WTC11 (cell line): ENCODE measurements around the gene RPS6KA2. TPM values are rescaled to one million over a fixed set of nuclear protein-coding genes. Genes with fewer than 3 reads are reported as not detected.

Experiments
- ATAC-seq: fragments of 200-7000 bp; cut with Tn5 transposase; 2 replicates; pipeline ENCODE4 v1.10.0; 2021; ENCODE audit warnings: mild to moderate bottlenecking, moderate library complexity
- CTCF ChIA-PET: fragments of 300-600 bp; sonication (Branson Sonifier 250); formaldehyde crosslinking; loops from one replicate; lab custom pipeline; 2021; ENCODE audit warnings: antibody characterized with exemption; lab: Charles Lee
- POLR2A ChIA-PET: fragments of 350-600 bp; sonication (Branson Sonifier 250); formaldehyde crosslinking; loops from one replicate; lab custom pipeline; 2021; ENCODE audit warnings: antibody characterized with exemption; lab: Charles Lee
- DNase-seq: peaks from one replicate; pipeline ENCODE4 v3.0.0; 2021; ENCODE audit warnings: low spot score
- H3K27ac Mint-ChIP-seq: 2 replicates; pipeline ENCODE4 v1.8.0; 2021; ENCODE audit warnings: mixed read lengths
- H3K27me3 Mint-ChIP-seq: 2 replicates; pipeline ENCODE4 v1.8.0; 2021; ENCODE audit warnings: low read depth, mild to moderate bottlenecking, moderate library complexity, mixed read lengths
- H3K36me3 Mint-ChIP-seq: 2 replicates; pipeline ENCODE4 v1.8.0; 2021; ENCODE audit warnings: mixed read lengths
- H3K4me1 Mint-ChIP-seq: 2 replicates; pipeline ENCODE4 v1.8.0; 2022; ENCODE audit warnings: mixed read lengths
- H3K4me3 Mint-ChIP-seq: 2 replicates; pipeline ENCODE4 v1.8.0; 2021; ENCODE audit warnings: mild to moderate bottlenecking, moderate library complexity, mixed read lengths
- H3K9me3 Mint-ChIP-seq: 2 replicates; pipeline ENCODE4 v1.8.0; 2021; ENCODE audit warnings: mixed read lengths
- ETV6 ChIP-seq: sonication (generic); formaldehyde crosslinking; IDR thresholded peaks from 2 replicates; pipeline ENCODE4 v1.8.1; 2022; ENCODE audit warnings: mild to moderate bottlenecking, missing genetic modification reagents
- FOXK1 ChIP-seq: sonication (generic); formaldehyde crosslinking; IDR thresholded peaks from 2 replicates; pipeline ENCODE4 v1.8.0; 2022; ENCODE audit warnings: mild to moderate bottlenecking, moderate library complexity, missing genetic modification reagents
- GABPB1 ChIP-seq: sonication (generic); formaldehyde crosslinking; IDR thresholded peaks from 2 replicates; pipeline ENCODE4 v1.8.1; 2023; ENCODE audit warnings: mild to moderate bottlenecking, missing genetic modification reagents
- GRHL2 ChIP-seq: fragments of 250-450 bp; sonication (Bioruptor Pico); IDR thresholded peaks from 2 replicates; pipeline ENCODE4 v1.8.0; 2022; ENCODE audit warnings: mild to moderate bottlenecking, moderate library complexity; ENCODE audit not compliant: insufficient replicate concordance, severe bottlenecking
- HMGA2 ChIP-seq: fragments of 250-450 bp; sonication (Bioruptor Pico); IDR thresholded peaks from 2 replicates; pipeline ENCODE4 v1.4.0; 2021; ENCODE audit warnings: mild to moderate bottlenecking, moderate library complexity
- NR2C2 ChIP-seq: sonication (generic); formaldehyde crosslinking; IDR thresholded peaks from 2 replicates; pipeline ENCODE4 v1.8.0; 2022; ENCODE audit warnings: mild to moderate bottlenecking, missing genetic modification reagents
- RORB ChIP-seq: fragments of 250-450 bp; sonication (Bioruptor Pico); IDR thresholded peaks from 2 replicates; pipeline ENCODE4 v1.9.0; 2021; ENCODE audit warnings: mild to moderate bottlenecking
- SMAD3 ChIP-seq: sonication (generic); formaldehyde crosslinking; IDR thresholded peaks from 2 replicates; pipeline ENCODE4 v1.8.0; 2022; ENCODE audit warnings: missing genetic modification reagents, mild to moderate bottlenecking, borderline replicate concordance
- SP1 ChIP-seq: sonication (generic); formaldehyde crosslinking; conservative IDR thresholded peaks from 2 replicates; pipeline ENCODE4 v1.8.1; 2022; ENCODE audit warnings: missing genetic modification reagents
- TEAD4 ChIP-seq: sonication (generic); formaldehyde crosslinking; IDR thresholded peaks from 2 replicates; pipeline ENCODE4 v1.8.0; 2022; ENCODE audit warnings: mild to moderate bottlenecking, missing genetic modification reagents
- ZNF416 ChIP-seq: fragments of 250-450 bp; sonication (Bioruptor Pico); IDR thresholded peaks from 2 replicates; pipeline ENCODE4 v1.9.0; 2021; ENCODE audit warnings: mild to moderate bottlenecking, inconsistent platforms
- ZNF423 ChIP-seq: fragments of 250-450 bp; sonication (Bioruptor Pico); IDR thresholded peaks from 2 replicates; pipeline ENCODE4 v2.1.2; 2022; ENCODE audit warnings: mild to moderate bottlenecking, moderate library complexity
- total RNA-seq: library from RNA; stranded (reverse); gene quantifications from 3 replicates; pipeline ENCODE4 v1.2.3, GENCODE V29; 2021
- TF ChIP-seq, protein P1 (sequence below): fragments of 250-450 bp; sonication (Bioruptor Pico); IDR thresholded peaks from 2 replicates; pipeline ENCODE4 v1.8.0; 2021; ENCODE audit warnings: mild to moderate bottlenecking
- TF ChIP-seq, protein P2 (sequence below): fragments of 250-450 bp; sonication (Bioruptor Pico); IDR thresholded peaks from 2 replicates; pipeline ENCODE4 v1.9.0; 2021; ENCODE audit warnings: mild to moderate bottlenecking
- TF ChIP-seq, protein P3 (sequence below): sonication (generic); formaldehyde crosslinking; IDR thresholded peaks from 2 replicates; pipeline ENCODE4 v1.8.1; 2022; ENCODE audit warnings: missing genetic modification reagents, borderline replicate concordance
- TF ChIP-seq, protein P4 (sequence below): sonication (generic); formaldehyde crosslinking; IDR thresholded peaks from 2 replicates; pipeline ENCODE4 v1.8.0; 2022; ENCODE audit warnings: mild to moderate bottlenecking, missing genetic modification reagents

The RPS6KA2 gene
- total RNA-seq, 1 experiment from 2014 or later: 24.2 TPM

DNA sequence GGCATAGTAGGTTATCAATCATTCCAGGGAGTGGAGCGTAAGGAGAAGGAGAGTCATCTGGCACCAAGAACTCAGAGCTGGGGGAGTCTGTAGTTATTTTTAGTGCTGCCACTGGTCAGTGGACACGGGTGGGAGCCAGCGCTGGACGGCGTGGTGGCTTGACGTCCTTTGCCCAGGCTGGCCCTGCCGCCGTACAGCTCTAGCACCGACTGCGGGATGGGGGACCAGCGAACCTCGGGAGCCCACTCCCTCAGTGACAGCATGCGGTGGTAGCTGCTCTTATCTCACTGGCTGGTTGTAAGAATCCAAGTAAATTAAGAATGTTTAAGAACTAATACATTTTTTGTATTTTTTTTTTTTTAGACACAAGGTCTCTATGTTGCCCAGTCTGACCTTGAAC, 32.5 kb upstream of the RPS6KA2 start:
- ChIA-PET POLR2A (no interaction called here), CTCF (no interaction called here)
- Mint-ChIP-seq H3K9me3 (no peaks in the 10 kb centered on the region), H3K4me3 (no peak overlapping the region), H3K36me3 (no peaks in the 10 kb centered on the region), H3K27me3 (no peaks in the 10 kb centered on the region; the same call in none of the 2 replicates), H3K4me1 (peaks cover 24% of the 10 kb centered on the region), H3K27ac (no peak overlapping the region)
- no peak for TF ChIP-seq HMGA2 (CRISPR knock-in tag)
- TF ChIP-seq, protein P1, sequence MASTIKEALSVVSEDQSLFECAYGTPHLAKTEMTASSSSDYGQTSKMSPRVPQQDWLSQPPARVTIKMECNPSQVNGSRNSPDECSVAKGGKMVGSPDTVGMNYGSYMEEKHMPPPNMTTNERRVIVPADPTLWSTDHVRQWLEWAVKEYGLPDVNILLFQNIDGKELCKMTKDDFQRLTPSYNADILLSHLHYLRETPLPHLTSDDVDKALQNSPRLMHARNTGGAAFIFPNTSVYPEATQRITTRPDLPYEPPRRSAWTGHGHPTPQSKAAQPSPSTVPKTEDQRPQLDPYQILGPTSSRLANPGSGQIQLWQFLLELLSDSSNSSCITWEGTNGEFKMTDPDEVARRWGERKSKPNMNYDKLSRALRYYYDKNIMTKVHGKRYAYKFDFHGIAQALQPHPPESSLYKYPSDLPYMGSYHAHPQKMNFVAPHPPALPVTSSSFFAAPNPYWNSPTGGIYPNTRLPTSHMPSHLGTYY: no peak
- TF ChIP-seq, protein P2, sequence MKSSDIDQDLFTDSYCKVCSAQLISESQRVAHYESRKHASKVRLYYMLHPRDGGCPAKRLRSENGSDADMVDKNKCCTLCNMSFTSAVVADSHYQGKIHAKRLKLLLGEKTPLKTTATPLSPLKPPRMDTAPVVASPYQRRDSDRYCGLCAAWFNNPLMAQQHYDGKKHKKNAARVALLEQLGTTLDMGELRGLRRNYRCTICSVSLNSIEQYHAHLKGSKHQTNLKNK (CRISPR knock-in tag): no peak
- no peak for TF ChIP-seq NR2C2 (CRISPR knock-in tag)
- TF ChIP-seq SP1 (CRISPR knock-in tag): no peak
- ATAC-seq (no peak), DNase-seq (no peak)

DNA sequence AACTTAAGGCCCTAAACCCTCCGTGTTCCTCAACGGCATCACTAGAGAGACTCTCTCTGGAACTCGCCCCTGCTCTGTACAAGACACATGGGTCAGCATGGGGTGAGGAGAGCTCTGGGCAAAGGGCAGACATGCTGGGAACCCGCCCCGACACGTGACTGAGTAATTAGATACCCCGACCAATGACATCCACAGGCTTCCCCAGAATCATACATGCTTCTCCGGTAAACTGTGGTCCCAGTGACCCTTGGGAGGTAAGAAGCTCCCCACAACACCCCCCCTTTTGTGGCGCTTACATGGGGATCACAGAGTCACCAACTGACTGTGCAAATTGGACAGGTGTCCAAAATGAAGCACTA, 31.7 kb upstream of the RPS6KA2 start:
- H3K4me1 Mint-ChIP-seq: peaks cover 24% of the 10 kb centered on the region
- H3K4me3 Mint-ChIP-seq: no peak overlapping the region
- POLR2A ChIA-PET: no interaction called here

GRCh38 chr6:166658115-166658791, 31.2 kb upstream of the RPS6KA2 start:
- ChIA-PET POLR2A (no interaction called here), CTCF (no interaction called here)
- no peaks in the 10 kb centered on the region for H3K36me3 Mint-ChIP-seq
- no peaks in the 10 kb centered on the region for H3K9me3 Mint-ChIP-seq
- 0 out of 2 replicates have a peak, but pooled peaks have one; percentile 17 for TF ChIP-seq NR2C2 (CRISPR knock-in tag)
- TF ChIP-seq GRHL2: no peak
- H3K4me1 Mint-ChIP-seq: peaks cover 19% of the 10 kb centered on the region
- H3K27ac Mint-ChIP-seq: no peak overlapping the region
- no peak for DNase-seq
- no peak overlapping the region for H3K4me3 Mint-ChIP-seq
- ATAC-seq: no peak
- no peaks in the 10 kb centered on the region; the same call in none of the 2 replicates for H3K27me3 Mint-ChIP-seq

More for the DNA sequence above, 31.7 kb upstream of the RPS6KA2 start:
- TF ChIP-seq ZNF416 (CRISPR knock-in tag) (no peak), TEAD4 (CRISPR knock-in tag) (no peak), FOXK1 (CRISPR knock-in tag) (no peak)
- TF ChIP-seq, all 79 proteins: peak for 0
- no peaks in the 10 kb centered on the region for H3K36me3 Mint-ChIP-seq
- H3K9me3 Mint-ChIP-seq: no peaks in the 10 kb centered on the region
- no peaks in the 10 kb centered on the region; the same call in none of the 2 replicates for H3K27me3 Mint-ChIP-seq
- ATAC-seq: no peak
- no peak overlapping the region for H3K27ac Mint-ChIP-seq
- CTCF ChIA-PET: no interaction called here
- no peak for DNase-seq

GRCh38 chr6:166657531-166657930, 30.5 kb upstream of the RPS6KA2 start:
- DNase-seq: no peak
- Mint-ChIP-seq H3K9me3 (no peaks in the 10 kb centered on the region), H3K4me3 (no peak overlapping the region), H3K4me1 (peaks cover 13% of the 10 kb centered on the region), H3K27me3 (no peaks in the 10 kb centered on the region; the same call in none of the 2 replicates), H3K27ac (no peak overlapping the region), H3K36me3 (no peaks in the 10 kb centered on the region)
- TF ChIP-seq HMGA2 (CRISPR knock-in tag): no peak
- CTCF ChIA-PET: interaction anchor here (0.9 kb wide), 1 partner anchor 30 kb away, joined by 5 read pairs; the partner anchor contains the start of gene RPS6KA2
- POLR2A ChIA-PET: no interaction called here
- no peak for ATAC-seq

GRCh38 chr6:166656230-166657151, 29.4 kb upstream of the RPS6KA2 start:
- peak; percentile 76 for ATAC-seq
- no peak overlapping the region for H3K27ac Mint-ChIP-seq
- no peaks in the 10 kb centered on the region; the same call in none of the 2 replicates for H3K27me3 Mint-ChIP-seq
- H3K4me1 Mint-ChIP-seq: peaks cover 13% of the 10 kb centered on the region
- TF ChIP-seq SMAD3 (CRISPR knock-in tag) (no peak), RORB (CRISPR knock-in tag) (no peak), GRHL2 (no peak), ZNF423 (CRISPR knock-in tag) (peak; percentile 90), ETV6 (CRISPR knock-in tag) (no peak), GABPB1 (0 out of 2 replicates have a peak, but pooled peaks have one; percentile 35)
- TF ChIP-seq, protein P3, sequence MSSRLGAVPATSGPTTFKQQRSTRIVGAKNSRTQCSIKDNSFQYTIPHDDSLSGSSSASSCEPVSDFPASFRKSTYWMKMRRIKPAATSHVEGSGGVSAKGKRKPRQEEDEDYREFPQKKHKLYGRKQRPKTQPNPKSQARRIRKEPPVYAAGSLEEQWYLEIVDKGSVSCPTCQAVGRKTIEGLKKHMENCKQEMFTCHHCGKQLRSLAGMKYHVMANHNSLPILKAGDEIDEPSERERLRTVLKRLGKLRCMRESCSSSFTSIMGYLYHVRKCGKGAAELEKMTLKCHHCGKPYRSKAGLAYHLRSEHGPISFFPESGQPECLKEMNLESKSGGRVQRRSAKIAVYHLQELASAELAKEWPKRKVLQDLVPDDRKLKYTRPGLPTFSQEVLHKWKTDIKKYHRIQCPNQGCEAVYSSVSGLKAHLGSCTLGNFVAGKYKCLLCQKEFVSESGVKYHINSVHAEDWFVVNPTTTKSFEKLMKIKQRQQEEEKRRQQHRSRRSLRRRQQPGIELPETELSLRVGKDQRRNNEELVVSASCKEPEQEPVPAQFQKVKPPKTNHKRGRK (CRISPR knock-in tag): no peak
- TF ChIP-seq, protein P4, sequence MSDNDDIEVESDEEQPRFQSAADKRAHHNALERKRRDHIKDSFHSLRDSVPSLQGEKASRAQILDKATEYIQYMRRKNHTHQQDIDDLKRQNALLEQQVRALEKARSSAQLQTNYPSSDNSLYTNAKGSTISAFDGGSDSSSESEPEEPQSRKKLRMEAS (CRISPR knock-in tag): 0 out of 2 replicates have a peak, but pooled peaks have one; percentile 54
- H3K4me3 Mint-ChIP-seq: no peak overlapping the region
- POLR2A ChIA-PET: interaction anchor here (1.0 to 1.2 kb wide), 2 partner anchors 29 to 30 kb away, joined by 3 to 6 read pairs; partner anchors contain the start of gene RPS6KA2
- peak; percentile 25 for DNase-seq
- no peaks in the 10 kb centered on the region for H3K36me3 Mint-ChIP-seq
- no peaks in the 10 kb centered on the region for H3K9me3 Mint-ChIP-seq
- CTCF ChIA-PET: interaction anchor here (0.6 to 1.4 kb wide), 5 partner anchors 29 to 485 kb away, joined by 3 to 5 read pairs (median 4); partner anchors contain the start of gene RPS6KA2
